H1 (cell line): ENCODE results near the gene STX16. TPM values are rescaled to one million over a fixed set of nuclear protein-coding genes. Genes with fewer than 3 reads are reported as not detected.

Source experiments
- EGR1 ChIP-seq: IDR thresholded peaks from 2 replicates; pipeline ENCODE4 v1.6.1; 2011; ENCODE audit warnings: low read depth, low read length, borderline replicate concordance
- KDM4A ChIP-seq: IDR thresholded peaks from one replicate; pipeline ENCODE4 v1.7.1; 2012; ENCODE audit warnings: low read depth, mild to moderate bottlenecking, moderate library complexity, low read length, inconsistent platforms; ENCODE audit not compliant: severe bottlenecking
- NRF1 ChIP-seq: IDR thresholded peaks from 2 replicates; pipeline ENCODE4 v1.6.1; 2011; ENCODE audit warnings: mild to moderate bottlenecking, low read depth, low read length, improper control_type of control experiment
- SUZ12 ChIP-seq: fragments of 200-600 bp; sonication (generic); IDR thresholded peaks from 2 replicates; pipeline ENCODE4 v1.6.1; 2012; ENCODE audit warnings: mild to moderate bottlenecking, inconsistent platforms, low read length, moderate library complexity, mixed read lengths
- polyA plus RNA-seq, 7 experiments: library from polyadenylated mRNA; depleted of rRNA in 3 of 7; stranded (reverse) in 5 of 7; unstranded in 2 of 7; fragments of >200 nt in 5 of 7; fragments of 200-250 nt in 2 of 7; gene quantifications; 1 replicate in 5 of 7; 2 replicates in 1 of 7; 4 replicates in 1 of 7; pipeline versions ENCODE4 v1.2.1 to v1.2.3, GENCODE V29; 2011 to 2013; ENCODE audit warnings: missing spikeins in 2 of 7, mixed read lengths in 2 of 7
- total RNA-seq: library from RNA; stranded (reverse); fragmentation: NEBNext Ultra II Directional; extraction: Animal tissue kit (Norgen Biotek cat#: 25700); gene quantifications from 2 replicates; pipeline ENCODE4 v1.2.1, GENCODE V29; 2021
- TF ChIP-seq, protein P1 (sequence below): IDR thresholded peaks from 2 replicates; pipeline ENCODE4 v1.6.1; 2012; ENCODE audit warnings: inconsistent platforms

The STX16 gene
- total and polyA plus RNA-seq, 2 of the 8 experiments (the other 6 are each of a cell fraction or from before 2014, with no cell fraction given) = 45.2 to 61.6 TPM

DNA sequence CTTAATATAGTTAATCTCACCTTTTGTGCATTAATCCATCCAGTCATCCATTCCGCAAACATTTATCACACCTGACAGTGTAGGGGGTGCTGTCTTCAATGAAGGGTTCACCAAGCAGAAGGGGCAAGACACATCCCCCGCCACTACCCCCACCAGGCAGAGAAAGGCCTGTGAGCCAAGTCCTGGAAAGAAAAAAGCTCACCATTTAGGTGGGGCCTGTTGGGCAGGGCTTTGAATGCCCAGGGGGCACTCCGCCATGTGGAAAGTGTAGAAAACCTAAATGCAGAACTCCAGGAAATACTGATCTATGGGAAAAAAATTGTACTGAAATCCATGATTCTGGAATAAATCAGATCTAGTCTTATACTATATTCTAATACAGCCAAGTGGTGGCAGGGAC is 4.8 kb upstream of the STX16 start (continued):
- TF ChIP-seq, protein P1, sequence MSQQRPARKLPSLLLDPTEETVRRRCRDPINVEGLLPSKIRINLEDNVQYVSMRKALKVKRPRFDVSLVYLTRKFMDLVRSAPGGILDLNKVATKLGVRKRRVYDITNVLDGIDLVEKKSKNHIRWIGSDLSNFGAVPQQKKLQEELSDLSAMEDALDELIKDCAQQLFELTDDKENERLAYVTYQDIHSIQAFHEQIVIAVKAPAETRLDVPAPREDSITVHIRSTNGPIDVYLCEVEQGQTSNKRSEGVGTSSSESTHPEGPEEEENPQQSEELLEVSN = no peak
- TF ChIP-seq EGR1 (no peak), SUZ12 (no peak), NRF1 (no peak), KDM4A (no peak)
- TF ChIP-seq, all 59 proteins: peak for 0
